ENCODE results near the gene SMAD6.

Gene SMAD6

DNA sequence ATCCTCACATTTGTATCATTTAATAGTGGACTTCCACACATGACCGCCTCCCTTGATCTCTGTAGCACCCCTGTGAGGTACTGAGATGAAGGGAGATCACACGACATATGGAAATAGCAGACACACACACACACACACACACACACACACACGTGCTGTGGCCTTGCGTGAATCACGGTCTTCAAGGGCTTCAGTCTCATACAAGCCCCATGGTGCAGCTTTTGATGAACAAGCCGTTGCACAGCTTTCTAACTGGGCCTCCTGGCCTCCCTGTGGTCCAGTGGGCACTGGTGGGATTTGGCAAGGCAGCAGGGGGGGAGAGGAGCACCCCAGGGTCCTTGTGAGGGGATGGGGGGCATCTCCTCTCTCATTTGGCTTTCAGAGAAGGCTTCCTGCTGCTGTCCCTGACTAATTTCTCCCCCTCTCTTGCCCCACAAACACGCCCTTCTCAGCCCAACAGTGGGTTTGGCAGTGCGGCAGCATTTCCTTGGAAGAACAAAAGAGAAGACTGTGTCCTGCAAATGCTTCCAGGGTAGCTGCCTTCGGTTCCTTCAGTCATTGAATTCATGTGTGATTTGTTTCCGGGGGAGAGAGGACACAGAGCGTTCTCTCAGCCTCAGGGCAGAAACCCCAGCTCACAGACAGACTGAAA lies 98.7 kb downstream of the SMAD6 start:
- H3K27ac ChIP-seq = peak overlapping the region in 12 of 21 experiments; percentile 2 to 86 (median 50)
- no peak overlapping the region for H3K4me3 ChIP-seq

DNA sequence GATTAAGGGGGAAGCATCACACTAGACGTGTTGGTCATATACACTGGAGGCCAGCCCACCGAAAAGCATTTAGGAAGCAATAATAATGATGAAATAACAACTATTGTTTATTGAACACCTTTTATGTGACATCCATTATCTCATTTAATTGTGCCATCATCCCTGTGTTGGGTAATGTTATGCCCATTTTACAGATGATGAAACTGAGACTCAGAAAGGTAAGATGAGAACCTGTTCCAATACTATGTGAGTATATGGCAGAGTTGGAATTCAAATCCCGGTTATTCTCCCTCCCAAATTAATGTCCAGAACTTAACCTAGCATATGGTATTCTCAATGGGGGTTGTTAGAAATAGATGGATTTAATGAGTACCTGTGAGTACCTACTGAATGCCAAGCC lies 99.2 kb downstream of the SMAD6 start:
- no peak overlapping the region for H3K4me3 ChIP-seq
- peak overlapping the region in 14 of 21 experiments; percentile 14 to 87 (median 75) for H3K27ac ChIP-seq

DNA sequence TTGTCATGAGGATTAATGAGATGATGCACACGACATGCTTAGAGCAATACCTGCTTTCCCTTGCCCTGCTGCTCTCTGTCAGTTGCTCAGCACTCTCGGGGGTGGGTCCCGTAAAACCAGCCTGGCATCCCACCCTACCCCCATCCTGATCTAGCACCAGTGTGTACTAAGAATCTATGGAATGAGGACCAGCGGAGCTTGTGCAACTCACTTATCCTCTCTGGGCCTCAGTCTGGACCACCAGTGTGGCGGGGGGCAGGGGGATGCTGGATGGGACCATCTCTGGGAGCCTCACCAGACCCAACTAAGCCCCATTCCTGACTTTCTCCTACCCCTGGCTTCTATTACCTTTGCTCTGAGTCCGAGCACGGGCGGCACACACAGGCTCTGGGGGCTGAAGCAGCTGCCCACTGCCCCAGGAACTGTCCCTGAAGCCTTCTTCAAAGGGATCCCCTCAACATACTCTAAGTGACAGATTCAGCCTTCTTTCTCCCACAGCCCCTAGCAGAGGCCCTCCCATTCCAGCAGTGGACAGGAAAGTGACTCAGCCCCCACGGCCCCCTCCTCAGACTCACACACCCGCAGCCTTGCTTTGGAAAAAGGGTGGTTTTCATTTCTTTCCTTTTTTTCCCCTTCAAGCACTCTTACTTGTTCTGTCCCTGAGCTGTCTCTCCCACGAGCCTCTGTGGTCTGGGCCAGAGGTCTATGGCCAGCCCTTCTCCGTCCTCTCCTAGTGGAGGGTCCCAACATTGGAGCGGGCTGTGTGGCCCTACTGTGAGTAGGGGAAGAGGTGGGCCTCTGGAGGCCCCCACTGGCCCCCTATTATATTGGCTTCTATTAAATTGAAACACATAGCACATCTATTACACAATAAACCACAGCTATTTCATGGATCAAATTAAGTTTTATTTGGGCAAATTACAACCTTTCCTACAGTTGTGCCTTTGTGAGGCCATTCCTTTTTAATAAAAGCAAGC lies 100.3 kb downstream of the SMAD6 start:
- H3K4me3 ChIP-seq = no peak overlapping the region
- H3K27ac ChIP-seq = peak overlapping the region in 20 of 21 experiments; percentile 33 to 87 (median 75)

DNA sequence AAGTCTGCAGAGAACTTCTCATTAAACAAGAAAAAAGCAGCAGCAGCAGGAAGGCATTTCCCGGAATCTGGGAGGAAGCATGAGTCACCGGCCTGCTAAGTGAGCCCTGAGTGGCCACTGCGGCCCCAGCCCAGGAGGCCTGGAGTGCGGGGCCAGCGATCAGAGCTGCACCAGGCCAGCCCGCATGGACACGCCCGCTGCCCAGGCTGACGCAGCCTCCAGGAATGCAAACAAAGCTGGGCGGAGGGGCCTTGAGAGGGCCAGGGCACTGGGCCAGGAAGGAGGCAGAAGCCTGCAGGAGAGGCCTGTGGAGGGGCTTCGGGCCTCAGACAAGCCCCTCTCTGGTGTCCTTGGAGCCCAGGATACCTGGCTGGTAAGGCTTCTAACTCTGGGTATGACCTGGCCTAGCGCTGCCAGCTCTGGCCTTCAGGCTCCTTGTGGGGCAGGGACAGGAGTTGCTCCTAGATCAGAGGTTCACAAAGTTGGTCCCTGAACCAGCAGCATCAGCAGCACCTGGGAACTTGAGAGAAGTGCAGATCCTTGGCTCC lies 101.2 kb downstream of the SMAD6 start:
- no peak overlapping the region for H3K4me3 ChIP-seq
- peak overlapping the region in 20 of 21 experiments; percentile 39 to 87 (median 75) for H3K27ac ChIP-seq

DNA sequence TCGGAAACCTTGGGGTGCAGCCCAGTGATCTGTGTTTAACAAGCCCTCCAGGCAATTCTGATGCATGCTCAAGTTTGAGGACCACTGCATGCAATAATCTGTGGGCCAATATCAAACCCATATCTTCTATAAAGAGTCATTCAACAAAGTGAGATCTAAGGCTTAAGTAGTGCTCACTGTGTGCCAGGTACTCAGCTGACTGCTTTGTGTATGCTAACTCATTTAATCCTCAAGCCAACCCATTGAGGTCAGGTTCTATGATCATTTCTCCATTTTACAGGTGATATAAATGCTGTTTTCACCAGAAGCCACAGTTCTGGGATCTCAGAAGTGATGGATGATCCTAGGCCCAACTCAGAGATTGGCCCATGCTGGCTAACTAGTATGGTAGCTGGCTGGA lies 101.7 kb downstream of the SMAD6 start:
- Histone ChIP-seq H3K4me3 (no peak overlapping the region), H3K27ac (peak overlapping the region in 18 of 21 experiments; percentile 35 to 87 (median 77))

DNA sequence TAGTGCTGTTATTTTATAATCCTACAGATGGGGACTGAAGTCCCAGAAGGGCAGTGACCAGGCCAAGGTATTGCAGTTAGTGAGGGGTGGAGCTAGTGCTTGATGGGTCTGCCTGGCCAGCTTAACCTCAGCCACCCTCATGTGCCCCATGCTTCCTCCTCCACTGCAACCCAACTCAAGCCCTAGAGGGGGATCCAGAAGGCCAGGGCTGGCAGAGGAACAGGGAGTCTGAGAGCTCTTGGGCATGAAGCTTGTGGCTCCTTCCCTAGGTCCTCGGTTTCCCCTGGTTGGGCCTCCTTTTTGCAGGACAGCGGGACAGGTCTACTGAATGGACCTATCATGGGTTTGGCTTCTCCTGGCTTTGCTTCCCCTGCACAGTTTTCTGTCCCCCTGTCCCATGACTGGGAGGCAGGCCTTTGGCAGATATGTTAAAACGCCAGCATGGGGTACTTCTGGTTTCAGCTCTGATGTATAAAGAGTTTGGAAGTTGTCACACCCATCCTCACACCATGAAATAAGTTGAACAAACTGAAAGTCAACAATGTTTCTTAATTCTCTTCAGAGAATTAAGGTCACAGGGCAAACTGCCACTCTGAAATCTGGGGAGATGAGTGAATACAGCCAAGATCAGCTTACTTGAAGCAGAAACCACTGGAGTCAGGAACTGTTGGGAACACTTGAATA lies 103.3 kb downstream of the SMAD6 start:
- peak overlapping the region in 10 of 21 experiments; percentile 8 to 86 (median 66) for H3K27ac ChIP-seq

DNA sequence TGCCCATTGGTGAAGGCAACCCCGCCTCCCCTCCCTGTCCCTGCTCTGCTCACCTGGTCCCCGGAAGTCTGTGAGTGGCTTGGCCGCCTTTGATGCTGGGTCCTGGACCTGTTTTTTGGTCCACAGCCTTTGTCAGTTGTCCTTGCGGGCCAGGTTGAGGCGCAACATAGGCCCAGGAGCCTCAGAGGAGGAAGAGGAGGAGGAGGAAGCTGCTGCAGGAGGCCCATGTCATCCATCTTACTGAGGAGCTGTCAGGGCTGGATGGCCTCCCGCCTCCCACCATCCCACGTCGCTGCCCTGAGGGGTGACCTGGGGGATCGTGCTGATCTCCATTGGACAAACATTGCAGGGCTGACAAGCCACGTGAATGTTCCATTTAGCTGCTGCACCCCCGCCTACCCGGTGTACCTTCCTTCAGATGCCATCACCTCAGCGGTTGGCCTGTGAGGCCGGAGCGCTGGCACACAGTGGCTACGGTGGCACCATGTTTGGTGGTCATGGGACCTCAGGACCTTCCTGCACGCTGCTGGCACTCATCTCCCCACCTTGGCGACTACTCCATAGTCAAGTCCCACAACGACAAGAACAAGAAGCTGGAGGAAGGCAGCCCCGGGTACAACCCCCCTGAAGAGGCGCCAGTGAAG lies 106.3 kb downstream of the SMAD6 start:
- no peak overlapping the region for H3K4me3 ChIP-seq

More for the DNA sequence above, 103.3 kb downstream of the SMAD6 start:
- H3K4me3 ChIP-seq = no peak overlapping the region

DNA sequence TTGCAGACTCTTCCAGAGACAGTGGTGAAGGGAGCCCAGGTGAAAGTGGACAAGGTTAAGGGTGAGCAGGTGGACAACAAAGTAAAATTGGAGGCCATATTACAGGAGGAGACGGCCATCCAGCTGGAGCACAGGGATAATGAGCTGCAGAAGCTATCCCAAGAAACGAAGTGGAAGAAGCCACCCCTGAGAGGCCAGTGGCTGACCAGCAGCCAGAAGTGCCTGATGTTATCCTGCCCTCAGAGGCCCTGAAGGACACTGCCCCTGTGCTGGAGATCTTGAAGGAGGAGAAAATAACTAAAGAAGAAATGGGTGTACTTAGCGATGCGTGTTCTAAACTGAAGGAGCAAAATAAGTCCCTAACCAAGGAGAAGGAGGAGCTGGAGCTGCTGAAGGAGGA lies 107.6 kb downstream of the SMAD6 start:
- no peak overlapping the region for H3K27ac ChIP-seq

More for the DNA sequence above, 106.3 kb downstream of the SMAD6 start:
- H3K27ac ChIP-seq = no peak overlapping the region

DNA sequence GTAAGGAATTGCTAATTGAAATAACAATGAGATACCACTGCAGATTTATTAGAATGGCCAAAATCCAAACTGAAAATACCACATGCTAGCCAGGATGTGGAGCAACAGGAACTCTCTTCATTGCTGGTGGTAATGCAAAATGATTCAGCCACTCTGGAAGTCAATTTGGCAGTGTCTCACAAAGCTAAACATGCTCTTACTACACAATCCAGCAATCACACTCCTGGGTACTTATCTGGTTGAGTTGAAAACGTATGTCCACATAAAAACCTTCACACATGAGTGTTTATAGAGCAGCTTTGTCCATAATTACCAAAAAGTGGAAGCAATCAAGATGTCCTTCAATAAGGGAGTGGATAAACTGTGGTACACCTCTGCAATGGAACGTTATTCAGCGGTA lies 113.3 kb downstream of the SMAD6 start:
- H3K27ac ChIP-seq = no peak overlapping the region
- H3K4me3 ChIP-seq = no peak overlapping the region

More for the DNA sequence above, 107.6 kb downstream of the SMAD6 start:
- no peak overlapping the region for H3K4me3 ChIP-seq

DNA sequence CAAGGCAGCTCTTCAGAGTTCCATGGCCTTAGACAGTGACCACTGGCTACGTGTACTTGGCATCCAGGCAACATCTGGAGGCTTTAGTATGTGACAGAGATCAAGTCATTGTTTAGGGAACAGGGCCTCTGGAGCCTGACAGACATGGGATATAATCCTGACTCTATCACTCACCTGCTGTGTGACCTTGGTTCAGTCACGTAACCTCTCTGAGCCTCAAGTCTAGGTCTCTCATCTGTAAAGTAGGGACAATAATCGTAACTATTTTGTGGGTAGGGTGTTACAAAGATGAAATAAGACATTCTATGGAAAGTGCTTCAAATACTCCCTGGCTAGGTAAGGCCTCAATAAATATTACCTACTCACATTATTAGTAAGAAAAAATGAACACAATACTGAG lies 114.2 kb downstream of the SMAD6 start:
- Histone ChIP-seq H3K4me3 (no peak overlapping the region), H3K27ac (no peak overlapping the region)

DNA sequence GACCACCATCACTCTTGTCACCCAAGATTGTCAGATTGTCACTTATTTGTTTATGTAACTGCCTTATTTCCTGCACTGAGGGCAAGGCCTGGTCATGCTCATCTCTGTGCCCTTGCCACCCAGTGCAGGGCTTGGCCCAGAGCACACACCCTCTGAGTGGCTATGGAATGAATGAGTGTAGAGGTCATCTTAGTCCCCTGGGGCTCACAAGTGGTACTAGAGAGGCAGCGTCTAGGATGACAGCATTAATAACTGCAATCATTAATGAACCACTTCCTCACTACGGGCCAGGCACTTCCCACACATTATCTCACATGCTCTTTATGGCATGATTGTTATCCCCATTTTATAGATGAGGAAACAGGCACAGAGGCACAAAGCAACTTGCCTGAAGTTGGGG lies 117.0 kb downstream of the SMAD6 start:
- H3K27ac ChIP-seq = no peak overlapping the region
- H3K4me3 ChIP-seq = no peak overlapping the region

DNA sequence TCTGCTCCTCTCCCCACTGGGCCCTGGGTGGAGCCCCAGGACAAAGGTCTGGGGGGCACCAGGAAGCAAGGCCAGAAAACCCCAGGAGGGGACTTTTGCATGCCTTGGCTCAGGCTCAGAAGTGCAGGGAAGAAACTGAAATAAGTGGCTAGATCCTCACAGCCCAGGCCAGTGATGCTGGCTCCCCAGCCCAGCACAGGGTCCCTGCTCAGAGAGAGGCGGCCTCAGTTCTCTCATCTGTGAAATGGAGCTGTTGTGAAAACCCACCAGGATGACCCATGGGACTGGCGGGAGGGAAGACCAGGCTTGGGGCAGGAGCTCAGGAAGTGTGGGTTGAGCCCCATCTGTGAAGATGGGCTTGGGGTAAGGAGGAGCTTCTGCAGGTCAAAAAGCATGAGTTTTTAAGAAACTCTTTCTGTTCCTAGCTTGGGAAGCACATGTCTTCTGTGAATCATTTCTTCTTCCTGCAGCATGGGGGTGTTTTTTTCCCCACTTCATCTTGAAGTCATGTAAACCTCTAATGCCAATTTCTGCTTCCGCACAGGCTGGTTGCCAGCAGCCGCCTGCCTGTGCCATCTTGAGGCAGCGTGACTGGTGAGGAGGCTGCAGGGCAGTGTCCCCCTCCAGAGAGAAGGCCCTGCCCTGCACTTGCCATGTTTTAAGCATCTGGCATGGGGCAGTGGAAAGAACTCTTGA lies 118.6 kb downstream of the SMAD6 start:
- peak overlapping the region in 7 of 21 experiments; percentile 9 to 65 (median 38) for H3K27ac ChIP-seq
- no peak overlapping the region for H3K4me3 ChIP-seq

DNA sequence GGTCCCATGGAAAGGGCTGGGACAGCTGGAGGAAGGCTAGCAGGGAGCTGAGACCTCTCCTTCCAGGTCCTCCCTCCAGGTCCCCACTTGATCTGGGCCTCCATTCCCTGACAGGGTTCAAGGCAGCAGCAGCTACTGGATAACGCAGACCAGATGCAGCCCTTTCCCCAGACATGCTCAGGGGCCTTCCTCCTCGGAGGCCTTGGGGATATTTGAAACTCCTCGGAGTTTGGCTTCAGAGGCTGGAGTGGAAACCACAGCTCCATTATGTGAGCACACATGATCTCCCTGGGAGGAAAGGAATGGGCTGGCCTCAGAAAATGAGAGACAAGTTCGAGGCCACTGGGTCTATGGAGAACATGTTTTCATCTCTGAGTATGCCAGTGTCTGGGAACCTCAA lies 119.3 kb downstream of the SMAD6 start:
- H3K27ac ChIP-seq = peak overlapping the region in 12 of 21 experiments; percentile 10 to 67 (median 50)
- H3K4me3 ChIP-seq = no peak overlapping the region

DNA sequence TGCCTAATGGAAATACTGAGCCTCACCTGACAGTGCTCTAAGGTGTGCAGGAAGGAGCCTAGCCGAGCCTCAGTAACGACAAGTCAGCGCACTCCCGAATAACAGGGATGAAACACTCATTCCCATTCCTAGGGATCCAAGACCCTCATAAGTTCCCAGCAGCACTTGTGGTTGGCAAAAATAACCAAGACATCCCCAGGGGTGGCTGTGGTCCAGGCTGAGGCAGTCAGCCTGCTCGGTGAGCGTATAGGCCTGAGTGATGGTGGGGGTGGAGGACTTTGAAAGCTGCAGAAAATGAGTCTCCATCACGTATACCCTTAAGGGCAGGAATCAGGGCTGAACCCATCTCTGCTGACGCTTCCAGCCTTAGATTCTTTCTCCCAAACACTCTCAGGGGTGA lies 120.1 kb downstream of the SMAD6 start:
- H3K4me3 ChIP-seq = no peak overlapping the region
- H3K27ac ChIP-seq = no peak overlapping the region

DNA sequence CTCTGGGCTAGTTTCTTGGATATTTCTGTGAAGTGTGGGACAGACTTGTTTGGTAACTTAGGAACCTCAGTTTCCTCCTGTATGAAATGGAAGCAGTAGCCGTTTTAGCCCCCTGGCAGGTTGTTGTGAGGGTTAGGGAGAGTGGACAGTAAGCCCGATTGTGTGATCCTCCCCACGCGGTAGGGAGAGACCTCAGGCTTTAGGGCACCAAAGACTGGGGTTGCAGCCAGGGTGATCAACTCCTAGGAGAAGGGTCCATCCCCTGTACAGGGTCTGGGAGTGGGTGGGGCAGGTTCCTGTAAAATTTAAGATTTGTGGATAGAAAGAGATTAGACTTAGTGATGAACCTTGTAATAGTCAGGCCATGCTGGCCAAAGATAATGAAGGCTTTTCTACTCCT lies 120.5 kb downstream of the SMAD6 start:
- Histone ChIP-seq H3K27ac (no peak overlapping the region), H3K4me3 (no peak overlapping the region)

DNA sequence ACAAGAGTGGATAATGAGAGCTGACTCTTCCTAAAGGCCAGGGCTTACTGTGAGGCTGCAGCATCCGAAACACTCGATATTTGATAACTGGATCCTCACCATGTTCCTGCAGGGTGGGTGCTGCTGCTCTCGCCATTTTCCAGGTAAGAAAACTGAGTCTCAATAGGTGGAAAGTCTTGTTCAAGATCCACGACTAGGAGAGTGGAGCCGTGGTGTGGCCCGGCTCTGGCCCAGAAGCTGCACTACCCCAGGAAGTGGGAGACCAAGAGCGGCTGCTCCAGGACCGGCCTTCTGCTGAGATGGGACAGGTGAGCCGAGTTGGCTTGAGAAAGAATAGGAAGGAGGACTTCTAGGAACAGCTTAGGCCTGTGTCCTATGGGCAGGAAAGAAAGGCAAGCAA lies 121.6 kb downstream of the SMAD6 start:
- Histone ChIP-seq H3K4me3 (no peak overlapping the region), H3K27ac (no peak overlapping the region)

DNA sequence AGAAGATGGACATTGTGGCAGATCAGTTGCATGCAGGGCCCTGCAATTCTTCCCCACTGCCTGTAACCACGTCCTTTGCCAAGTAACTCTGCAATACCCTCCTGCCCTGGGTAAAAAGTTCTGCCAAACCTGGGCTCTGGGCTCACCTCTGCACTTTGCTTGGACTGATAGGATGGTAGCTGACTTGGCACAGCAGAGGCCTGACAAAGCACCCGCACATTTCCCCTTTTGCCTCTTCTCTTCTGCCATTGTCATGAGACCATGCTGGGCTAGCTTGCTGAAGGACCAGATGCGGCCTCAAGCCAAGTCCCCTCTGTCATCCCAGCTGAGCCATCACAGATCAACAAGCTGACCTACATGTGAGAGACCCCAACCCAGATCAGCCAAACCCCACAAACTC lies 122.4 kb downstream of the SMAD6 start:
- Histone ChIP-seq H3K27ac (no peak overlapping the region), H3K4me3 (no peak overlapping the region)

DNA sequence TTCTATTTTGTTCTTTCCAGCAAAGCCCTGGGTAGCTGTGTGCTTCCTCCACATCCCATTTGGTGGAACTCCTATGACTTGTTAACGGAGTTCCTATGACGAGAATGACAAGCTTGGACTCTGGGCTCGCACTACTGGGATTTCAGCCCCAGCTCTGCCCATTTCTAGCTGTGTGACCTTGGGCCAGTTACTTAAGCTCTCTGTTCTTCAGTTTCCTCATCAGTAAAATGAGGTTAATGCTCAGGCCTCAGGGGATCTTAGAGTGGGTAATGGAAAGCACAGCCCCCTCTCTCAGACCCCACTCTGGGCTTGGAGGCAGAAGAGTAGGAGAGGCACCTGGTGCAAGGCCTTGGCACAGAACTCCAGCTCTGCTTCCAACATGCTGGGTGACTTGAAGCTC lies 123.1 kb downstream of the SMAD6 start:
- Histone ChIP-seq H3K27ac (no peak overlapping the region), H3K4me3 (no peak overlapping the region)

DNA sequence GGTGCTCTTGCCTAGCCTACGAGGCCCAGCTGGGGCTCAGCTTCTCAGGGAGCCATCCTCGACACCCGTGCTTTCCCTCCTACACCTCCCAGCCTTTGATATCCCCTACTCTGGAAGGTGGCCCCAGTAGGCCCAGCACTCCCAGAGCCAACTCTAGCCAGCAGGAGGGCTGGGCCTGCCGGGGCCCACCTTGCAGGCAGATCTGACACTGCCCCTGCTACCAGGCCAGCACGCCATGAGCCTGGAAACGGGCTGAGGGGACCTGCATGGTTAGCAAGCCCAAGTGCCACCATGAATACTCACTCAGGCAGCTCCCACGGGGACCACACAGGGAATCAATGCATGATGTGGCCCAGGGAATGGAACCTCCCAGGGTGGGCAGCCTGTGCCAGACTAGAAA lies 123.7 kb downstream of the SMAD6 start:
- Histone ChIP-seq H3K27ac (no peak overlapping the region), H3K4me3 (no peak overlapping the region)

All from skin epidermis (tissue), 12 donors.